ENCODE data around the gene LUZP1. TPM values are rescaled to one million over a fixed set of nuclear protein-coding genes. Genes with fewer than 3 reads are reported as not detected.
A peak's percentile ranks its signal among the peaks of the same experiment; 100 is the strongest.

Gene LUZP1
- total RNA-seq, 1 experiment from 2014 or later = 43.4 TPM

DNA sequence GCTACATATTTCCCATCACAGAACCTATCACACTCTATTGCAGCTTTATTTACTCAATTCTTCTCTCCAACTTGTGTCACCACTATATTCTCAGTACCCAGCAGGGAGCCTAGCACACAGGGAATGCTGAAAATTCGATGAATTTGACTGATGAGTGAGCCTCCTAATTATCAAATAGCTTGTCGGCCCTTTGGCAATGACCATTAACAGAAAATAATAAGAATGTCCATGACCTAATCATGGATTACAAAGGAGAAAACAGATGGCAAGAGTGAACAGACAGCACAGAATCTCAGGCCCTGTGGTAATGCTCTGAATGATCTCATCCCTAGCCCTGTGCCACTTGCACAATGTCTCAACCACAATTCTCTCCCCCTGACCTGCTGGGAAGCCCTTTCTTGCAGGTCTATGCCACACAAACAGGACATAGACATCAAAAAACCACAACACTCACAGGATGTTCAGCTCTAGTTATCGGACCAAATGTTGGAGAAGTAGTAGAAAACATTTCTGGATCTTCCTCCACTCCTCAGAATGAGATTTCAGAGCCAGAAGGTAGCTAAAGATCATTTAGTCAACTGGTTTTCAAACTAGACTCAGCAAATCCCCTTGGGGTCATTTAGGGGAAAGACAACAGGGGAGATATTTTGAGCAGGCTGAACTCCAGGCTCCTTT, 68.4 kb downstream of the LUZP1 start (continued):
- TF ChIP-seq, protein P1, sequence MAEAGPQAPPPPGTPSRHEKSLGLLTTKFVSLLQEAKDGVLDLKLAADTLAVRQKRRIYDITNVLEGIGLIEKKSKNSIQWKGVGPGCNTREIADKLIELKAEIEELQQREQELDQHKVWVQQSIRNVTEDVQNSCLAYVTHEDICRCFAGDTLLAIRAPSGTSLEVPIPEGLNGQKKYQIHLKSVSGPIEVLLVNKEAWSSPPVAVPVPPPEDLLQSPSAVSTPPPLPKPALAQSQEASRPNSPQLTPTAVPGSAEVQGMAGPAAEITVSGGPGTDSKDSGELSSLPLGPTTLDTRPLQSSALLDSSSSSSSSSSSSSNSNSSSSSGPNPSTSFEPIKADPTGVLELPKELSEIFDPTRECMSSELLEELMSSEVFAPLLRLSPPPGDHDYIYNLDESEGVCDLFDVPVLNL (CRISPR knock-in tag; IDR thresholded peaks at IDR 0.05; ENCODE audit: borderline replicate concordance, low read depth) = no peak
- TF ChIP-seq GABPB1 (CRISPR knock-in tag; IDR thresholded peaks at IDR 0.05) = no peak
- no peak for TF ChIP-seq KAT7 (CRISPR knock-in tag; IDR thresholded peaks at IDR 0.05; ENCODE audit: borderline replicate concordance)
- no peak for TF ChIP-seq ZNF396 (CRISPR knock-in tag; IDR thresholded peaks at IDR 0.05; ENCODE audit: borderline replicate concordance)
- TF ChIP-seq TCF7 (CRISPR knock-in tag; IDR thresholded peaks at IDR 0.05; ENCODE audit: low read depth) = no peak

DNA sequence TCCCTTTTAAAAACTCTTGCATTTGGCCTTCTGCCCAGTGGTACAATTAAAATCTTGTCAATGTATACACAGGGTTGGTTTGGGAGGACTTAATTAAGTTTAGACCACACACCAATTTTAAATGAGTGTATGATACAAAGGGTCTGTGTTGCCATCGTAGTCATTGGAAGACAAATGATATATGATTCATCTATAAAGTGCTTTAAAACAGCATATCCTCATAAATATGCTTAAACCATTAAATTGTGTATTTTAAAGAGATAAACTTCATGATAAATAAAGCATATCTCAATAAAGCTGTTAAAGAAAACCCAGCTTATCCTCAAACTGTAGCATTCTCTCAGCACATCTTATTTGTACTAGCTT, 69.5 kb downstream of the LUZP1 start:
- H3K27ac Mint-ChIP-seq = no peak overlapping the region
- DNase-seq (ENCODE audit: low spot score) (no peak), ATAC-seq (no peak)
- CTCF ChIA-PET = interaction anchor here (0.6 to 5.5 kb wide), 21 partner anchors 9 to 347 kb away, joined by 3 to 156 read pairs (median 4); partner anchors contain the start of gene LUZP1
- POLR2A ChIA-PET = interaction anchor here (1.0 kb wide), 1 partner anchor 69 kb away, joined by 4 read pairs; the partner anchor contains the start of gene LUZP1
- peaks cover 38% of the 10 kb centered on the region for H3K4me1 Mint-ChIP-seq
- TF ChIP-seq ATF1 (CRISPR knock-in tag; IDR thresholded peaks at IDR 0.05) = no peak
- no peak for TF ChIP-seq NFYB (CRISPR knock-in tag; conservative IDR thresholded peaks at IDR 0.05; ENCODE audit: low read depth)
- H3K27me3 Mint-ChIP-seq (ENCODE audit: low read depth) = no peaks in the 10 kb centered on the region
- peaks cover under 1% of the 10 kb centered on the region; the same call in 1 of the 2 replicates for H3K36me3 Mint-ChIP-seq
- H3K4me3 Mint-ChIP-seq = no peak overlapping the region
- no peaks in the 10 kb centered on the region for H3K9me3 Mint-ChIP-seq

- no peaks in the 10 kb centered on the region for H3K27me3 Mint-ChIP-seq (ENCODE audit: low read depth)
- H3K27ac Mint-ChIP-seq = no peak overlapping the region
Measured at GRCh38 chr1:23098463-23099170, 70.0 kb downstream of the LUZP1 start.

More at GRCh38 chr1:23098463-23099170, 70.0 kb downstream of the LUZP1 start:
- ATAC-seq (peak; percentile 84), DNase-seq (ENCODE audit: low spot score) (peak; percentile 59)
- Mint-ChIP-seq H3K36me3 (peaks cover 6% of the 10 kb centered on the region), H3K4me3 (no peak overlapping the region), H3K4me1 (peaks cover 38% of the 10 kb centered on the region), H3K9me3 (no peaks in the 10 kb centered on the region)
- TF ChIP-seq IRF2 (CRISPR knock-in tag; IDR thresholded peaks at IDR 0.05; ENCODE audit: borderline replicate concordance, low read depth) = no peak
- TF ChIP-seq HMGXB4 (CRISPR knock-in tag; IDR thresholded peaks at IDR 0.05) = no peak
- TF ChIP-seq, protein P2, sequence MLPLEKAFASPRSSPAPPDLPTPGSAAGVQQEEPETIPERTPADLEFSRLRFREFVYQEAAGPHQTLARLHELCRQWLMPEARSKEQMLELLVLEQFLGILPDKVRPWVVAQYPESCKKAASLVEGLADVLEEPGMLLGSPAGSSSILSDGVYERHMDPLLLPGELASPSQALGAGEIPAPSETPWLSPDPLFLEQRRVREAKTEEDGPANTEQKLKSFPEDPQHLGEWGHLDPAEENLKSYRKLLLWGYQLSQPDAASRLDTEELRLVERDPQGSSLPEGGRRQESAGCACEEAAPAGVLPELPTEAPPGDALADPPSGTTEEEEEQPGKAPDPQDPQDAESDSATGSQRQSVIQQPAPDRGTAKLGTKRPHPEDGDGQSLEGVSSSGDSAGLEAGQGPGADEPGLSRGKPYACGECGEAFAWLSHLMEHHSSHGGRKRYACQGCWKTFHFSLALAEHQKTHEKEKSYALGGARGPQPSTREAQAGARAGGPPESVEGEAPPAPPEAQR (CRISPR knock-in tag; IDR thresholded peaks at IDR 0.05) = no peak
- no peak for TF ChIP-seq MYBL2 (CRISPR knock-in tag; IDR thresholded peaks at IDR 0.05)
- peak; percentile 40 for TF ChIP-seq CTCF (IDR thresholded peaks at IDR 0.05)
- no peak for TF ChIP-seq ZNF263 (CRISPR knock-in tag; IDR thresholded peaks at IDR 0.05; ENCODE audit: low read depth)
- no peak for TF ChIP-seq ZNF317 (CRISPR knock-in tag; IDR thresholded peaks at IDR 0.05; ENCODE audit: borderline replicate concordance, low read depth)
- TF ChIP-seq PRDM15 (CRISPR knock-in tag; IDR thresholded peaks at IDR 0.05) = no peak
- CTCF ChIA-PET = interaction anchor here (0.6 to 5.5 kb wide), 25 partner anchors 9 to 348 kb away, joined by 3 to 156 read pairs (median 4); partner anchors contain the start of genes HTR1D and LUZP1
- POLR2A ChIA-PET = interaction anchor here (1.0 kb wide), 1 partner anchor 69 kb away, joined by 4 read pairs; the partner anchor contains the start of gene LUZP1
